Sigmoid colon (tissue), 4 donors: ENCODE data around the gene RAPSN.

Experiments
- CTCF ChIP-seq, 4 experiments: fragments of 450-650 bp in 3 of 4; fragments of 200-600 bp in 1 of 4; IDR thresholded peaks; one replicate each; pipeline ENCODE4 v1.5.1; 2016 to 2019; ENCODE audit warnings: antibody characterized with exemption in 4 of 4, mild to moderate bottlenecking in 3 of 4, moderate library complexity in 2 of 4
- EP300 ChIP-seq, 4 donors: sonication (generic); formaldehyde crosslinking; IDR thresholded peaks; one replicate each; pipeline ENCODE4 v1.6.1; 2017; ENCODE audit warnings: antibody characterized with exemption in 4 of 4
- POLR2AphosphoS5 ChIP-seq, 4 donors: sonication (generic); formaldehyde crosslinking; IDR thresholded peaks; one replicate each; pipeline ENCODE4 v1.6.1; 2017; ENCODE audit warnings: antibody characterized with exemption in 4 of 4

DNA sequence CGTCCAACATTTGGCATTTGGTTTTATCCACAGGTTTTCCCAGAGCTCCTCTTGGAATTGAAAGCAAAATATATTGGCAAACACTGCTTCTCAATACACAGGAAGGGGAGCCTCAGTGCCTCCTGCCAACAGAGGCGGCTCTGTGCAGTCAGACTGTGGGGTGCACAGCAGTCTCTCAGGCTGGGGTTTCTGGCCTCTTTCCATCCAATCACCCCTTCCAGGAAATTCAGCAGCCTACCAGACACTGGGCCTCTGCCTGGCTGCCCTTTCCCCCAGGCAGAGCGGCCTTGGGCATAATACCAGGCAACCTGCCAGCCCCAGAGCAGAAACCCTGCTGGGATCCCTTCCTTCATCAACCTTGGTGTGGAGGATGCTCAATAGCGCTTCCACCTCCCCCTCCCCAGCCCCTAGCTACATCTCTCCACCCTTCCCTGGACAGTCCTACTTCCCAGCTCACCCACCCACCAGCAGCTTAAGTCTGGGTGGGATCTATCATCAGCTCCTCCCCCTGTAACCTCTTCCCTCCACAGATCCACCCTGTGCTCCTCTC, 17.8 kb upstream of the RAPSN start:
- no peak for TF ChIP-seq EP300 (IDR thresholded peaks at IDR 0.05)
- TF ChIP-seq CTCF (IDR thresholded peaks at IDR 0.05): no peak
- TF ChIP-seq POLR2AphosphoS5 (IDR thresholded peaks at IDR 0.05): no peak
